HCT116 (cell line): ENCODE data around the gene OR2A7. TPM values are rescaled to one million over a fixed set of nuclear protein-coding genes. Genes with fewer than 3 reads are reported as not detected.
"Not testable (repeated sequence)": the region's sequence is repeated elsewhere in the genome, so short reads cannot be mapped to it uniquely, and the experiment has no call there.

ENCODE experiments used
- ATAC-seq: fragments of 200-7000 bp; cut with Tn5 transposase; 2 replicates; pipeline ENCODE4 v1.9.1; 2020; ENCODE audit warnings: mild to moderate bottlenecking, moderate library complexity
- BruUV-seq: library from RNA; stranded (reverse); fragments of 400-500 nt; replicated peaks from 2 replicates; lab custom pipeline; 2021; lab: Mats Ljungman, UMichigan
- CTCF ChIA-PET: fragments of 300-600 bp; sonication (Branson Sonifier 250); formaldehyde crosslinking; loops from one replicate; lab custom pipeline; 2021; ENCODE audit warnings: antibody characterized with exemption; lab: Charles Lee
- POLR2A ChIA-PET: fragments of 300-600, 350-600 bp; sonication (Branson Sonifier 250); formaldehyde crosslinking; loops from one replicate; lab custom pipeline; 2021; ENCODE audit warnings: antibody characterized with exemption; lab: Charles Lee
- RAD21 ChIA-PET, 2 experiments: fragments of 300-600 bp; sonication (Branson Sonifier 250); formaldehyde crosslinking; loops; one replicate each; lab custom pipeline; 2023; ENCODE audit warnings: low total read pairs in 2 of 2; ENCODE audit not compliant: uncharacterized antibody in 2 of 2, unreplicated experiment in 2 of 2, low non-redundant PET in 1 of 2; lab: Charles Lee
- DNase-seq: peaks from one replicate; pipeline ENCODE4 v3.0.0-alpha.2; 2010; ENCODE audit warnings: low read depth, low spot score
- H2AFZ ChIP-seq: fragments of 200-600 bp; shearing (Covaris generic), sonication (generic); 2 replicates; pipeline ENCODE4 v1.6.1; 2017; ENCODE audit warnings: low read depth, mixed run types, mixed read lengths, antibody characterized with exemption, low read length; ENCODE audit not compliant: poor library complexity, severe bottlenecking
- H3K27ac ChIP-seq: 2 replicates; pipeline ENCODE4 v1.5.1; 2012; ENCODE audit warnings: low read depth, low read length
- H3K27me3 ChIP-seq: fragments of 200-600 bp; sonication (generic); 2 replicates; pipeline ENCODE4 v1.6.1; 2016; ENCODE audit warnings: mixed run types, low read length, mixed read lengths; ENCODE audit not compliant: insufficient read depth
- H3K36me3 ChIP-seq, 2 experiments: fragments of 200-500 bp in 1 of 2; fragments of 200-600 bp in 1 of 2; sonication (Bioruptor generic) in 1 of 2; sonication (generic) in 1 of 2; 2 replicates each; pipeline versions ENCODE4 v1.5.1 to v1.6.1; 2014 to 2016; ENCODE audit warnings: low read length in 2 of 2, inconsistent platforms in 1 of 2, mixed read lengths in 1 of 2, mixed run types in 1 of 2; ENCODE audit not compliant: insufficient read depth in 2 of 2, control insufficient read depth in 1 of 2
- H3K4me1 ChIP-seq, 2 experiments: fragments of 200-600 bp in 1 of 2; sonication (generic) in 1 of 2; 2 replicates each; pipeline versions ENCODE4 v1.5.1 to v1.6.1; 2012 to 2017; ENCODE audit warnings: low read length in 2 of 2, inconsistent platforms in 1 of 2, mild to moderate bottlenecking in 1 of 2, mixed read lengths in 1 of 2, mixed run types in 1 of 2, moderate library complexity in 1 of 2; ENCODE audit not compliant: insufficient read depth in 2 of 2, control insufficient read depth in 1 of 2
- H3K4me2 ChIP-seq: fragments of 200-600 bp; sonication (generic); 2 replicates; pipeline ENCODE4 v1.6.1; 2017; ENCODE audit warnings: mixed run types, low read length, mixed read lengths
- H3K4me3 ChIP-seq, 2 experiments: fragments of 200-600 bp in 1 of 2; sonication (generic) in 1 of 2; replicated peaks in 1 of 2; 2 replicates each; pipeline ENCODE4 v1.5.1; 2011 to 2016; ENCODE audit warnings: low read length in 2 of 2, control low read depth in 1 of 2, low read depth in 1 of 2, mild to moderate bottlenecking in 1 of 2, mixed read lengths in 1 of 2, mixed run types in 1 of 2
- H3K79me2 ChIP-seq: fragments of 200-600 bp; sonication (generic); 2 replicates; pipeline ENCODE4 v1.6.1; 2017; ENCODE audit warnings: mild to moderate bottlenecking, mixed run types, low read length, moderate library complexity, mixed read lengths; ENCODE audit not compliant: insufficient read depth
- H3K9ac ChIP-seq: fragments of 200-600 bp; sonication (generic); 2 replicates; pipeline ENCODE4 v1.6.1; 2016; ENCODE audit warnings: low read length, mixed read lengths
- H3K9me2 ChIP-seq: fragments of 200-600 bp; sonication (generic), shearing (Covaris generic); 2 replicates; pipeline ENCODE4 v1.6.1; 2017; ENCODE audit warnings: mixed run types, mild to moderate bottlenecking, moderate library complexity; ENCODE audit not compliant: insufficient read depth
- H3K9me3 ChIP-seq, 2 experiments: fragments of 200-500 bp in 1 of 2; fragments of 200-600 bp in 1 of 2; sonication (Bioruptor generic) in 1 of 2; sonication (generic) in 1 of 2; 2 replicates each; pipeline ENCODE4 v1.6.1; 2014 to 2017; ENCODE audit warnings: low read length in 2 of 2, mixed read lengths in 2 of 2, inconsistent platforms in 1 of 2, low read depth in 1 of 2, mild to moderate bottlenecking in 1 of 2, mixed run types in 1 of 2, moderate library complexity in 1 of 2; ENCODE audit not compliant: control insufficient read depth in 1 of 2, insufficient read depth in 1 of 2
- H4K20me1 ChIP-seq: fragments of 200-600 bp; sonication (generic), shearing (Covaris generic); 2 replicates; pipeline ENCODE4 v1.6.1; 2017; ENCODE audit warnings: mixed run types, mild to moderate bottlenecking, moderate library complexity; ENCODE audit not compliant: insufficient read depth
- intact Hi-C: fragments of 100-400 bp; cut with micrococcal nuclease; formaldehyde crosslinking; loops from 2 replicates; pipeline ENCODE4 v1.10.0; 2022
- total RNA-seq: library from RNA; stranded (reverse); gene quantifications from one replicate; pipeline ENCODE4 v1.2.1, GENCODE V29; 2021; ENCODE audit not compliant: unreplicated experiment

The OR2A7 gene
- total RNA-seq, 1 experiment from 2014 or later: 8.1 TPM

- intact Hi-C loops, H3K27me3 ChIP-seq, ATAC-seq, H3K36me3 ChIP-seq, H3K9ac ChIP-seq, H3K4me2 ChIP-seq, H3K9me3 ChIP-seq, BruUV-seq, H3K79me2 ChIP-seq, CTCF ChIA-PET, RAD21 ChIA-PET, H3K4me3 ChIP-seq, H4K20me1 ChIP-seq, H3K9me2 ChIP-seq, DNase-seq, H3K4me1 ChIP-seq, H3K27ac ChIP-seq, POLR2A ChIA-PET, H2AFZ ChIP-seq: not testable (repeated sequence)
Observed at GRCh38 chr7:144282490-144282889, 17.9 kb upstream of the OR2A7 start.

GRCh38 chr7:144281981-144282380 lies 17.4 kb upstream of the OR2A7 start:
- H3K4me3 ChIP-seq, H3K9me2 ChIP-seq, H3K4me2 ChIP-seq, BruUV-seq, H3K9ac ChIP-seq, DNase-seq, H4K20me1 ChIP-seq, H3K9me3 ChIP-seq, H3K36me3 ChIP-seq, H3K27ac ChIP-seq, CTCF ChIA-PET, RAD21 ChIA-PET, H3K27me3 ChIP-seq, POLR2A ChIA-PET, H3K4me1 ChIP-seq, H3K79me2 ChIP-seq, intact Hi-C loops, H2AFZ ChIP-seq: not testable (repeated sequence)
- ATAC-seq: peak; percentile 56

- RAD21 ChIA-PET, POLR2A ChIA-PET, H2AFZ ChIP-seq, H3K9me2 ChIP-seq, BruUV-seq, H3K4me1 ChIP-seq, intact Hi-C loops, H3K4me3 ChIP-seq, CTCF ChIA-PET, H3K9me3 ChIP-seq, H3K79me2 ChIP-seq, H3K36me3 ChIP-seq, DNase-seq, H3K27ac ChIP-seq, H3K4me2 ChIP-seq, H4K20me1 ChIP-seq, H3K9ac ChIP-seq, H3K27me3 ChIP-seq: not testable (repeated sequence)
- ATAC-seq: peak; percentile 35; the same call in 1 of the 2 replicates
Observed at GRCh38 chr7:144280010-144280409, 15.4 kb upstream of the OR2A7 start.

GRCh38 chr7:144275281-144275680 lies 10.7 kb upstream of the OR2A7 start:
- H3K4me1 ChIP-seq, intact Hi-C loops, H3K4me3 ChIP-seq, H3K9ac ChIP-seq, BruUV-seq, ATAC-seq, H3K79me2 ChIP-seq, DNase-seq, H2AFZ ChIP-seq, RAD21 ChIA-PET, H3K4me2 ChIP-seq, H3K9me3 ChIP-seq, CTCF ChIA-PET, POLR2A ChIA-PET, H3K27ac ChIP-seq, H3K27me3 ChIP-seq, H4K20me1 ChIP-seq, H3K36me3 ChIP-seq, H3K9me2 ChIP-seq: not testable (repeated sequence)

- DNase-seq, RAD21 ChIA-PET, intact Hi-C loops, H3K27me3 ChIP-seq, H3K9ac ChIP-seq, BruUV-seq, H4K20me1 ChIP-seq, H2AFZ ChIP-seq, H3K27ac ChIP-seq, H3K79me2 ChIP-seq, H3K4me2 ChIP-seq, H3K4me1 ChIP-seq, H3K36me3 ChIP-seq, H3K4me3 ChIP-seq, POLR2A ChIA-PET, ATAC-seq, H3K9me3 ChIP-seq, CTCF ChIA-PET, H3K9me2 ChIP-seq: not testable (repeated sequence)
Observed at GRCh38 chr7:144269188-144269587, 4.6 kb upstream of the OR2A7 start, which contains the start of gene CTAGE8. Gene CTAGE8 (minus strand): TSS chr7:144269288. CDS start chr7:144269250, 38 bp downstream.
